HG03575 (cell line): Measurements from ENCODE around the gene DMBT1.

Source experiments
- ATAC-seq: cut with Tn5 transposase; IDR thresholded peaks from one replicate; pipeline ENCODE4 v1.9.1; 2021; ENCODE audit not compliant: unreplicated experiment, insufficient number of reproducible peaks, low FRiP score; ENCODE audit errors: extremely low read depth

The DMBT1 gene

DNA sequence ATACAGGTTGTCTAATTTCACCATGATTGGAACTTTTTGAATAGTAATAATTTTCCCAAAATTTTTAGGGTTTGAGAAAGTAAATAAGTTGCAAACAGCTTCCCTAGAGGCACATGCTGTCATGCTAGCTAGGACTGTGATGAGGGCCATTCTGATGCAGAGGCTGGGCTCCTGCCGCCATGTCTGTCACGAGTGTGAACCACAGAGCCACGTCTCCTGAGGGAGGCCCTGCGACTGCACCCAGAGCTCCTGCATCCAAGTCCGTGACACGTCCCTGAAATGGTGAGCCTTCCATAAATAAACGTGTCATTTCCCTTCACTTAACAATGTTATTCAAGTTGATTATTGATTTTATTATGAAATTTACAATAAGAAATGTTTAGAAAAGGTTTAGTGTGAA, 99.1 kb downstream of the DMBT1 start:
- no peak for ATAC-seq

DNA sequence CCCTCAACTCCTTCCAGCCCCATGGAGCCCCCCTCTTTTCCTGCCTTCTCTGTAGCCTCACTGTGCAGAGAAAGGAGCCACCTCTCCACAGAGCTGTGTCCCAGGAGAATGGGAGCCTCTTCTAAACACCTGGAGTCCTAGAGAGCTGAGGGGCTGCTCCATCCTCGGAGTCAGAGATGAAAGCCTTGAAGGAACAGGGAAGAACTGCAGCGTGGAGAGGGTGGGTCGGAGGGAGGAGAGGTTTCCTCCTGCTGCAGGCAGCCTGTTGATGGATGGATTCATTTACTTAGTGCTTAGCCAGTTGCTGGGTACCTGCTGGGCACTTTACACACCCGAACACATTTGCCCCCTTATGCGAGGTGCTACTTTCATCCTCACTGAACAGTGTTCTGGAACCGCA, 100.1 kb downstream of the DMBT1 start:
- no peak for ATAC-seq

DNA sequence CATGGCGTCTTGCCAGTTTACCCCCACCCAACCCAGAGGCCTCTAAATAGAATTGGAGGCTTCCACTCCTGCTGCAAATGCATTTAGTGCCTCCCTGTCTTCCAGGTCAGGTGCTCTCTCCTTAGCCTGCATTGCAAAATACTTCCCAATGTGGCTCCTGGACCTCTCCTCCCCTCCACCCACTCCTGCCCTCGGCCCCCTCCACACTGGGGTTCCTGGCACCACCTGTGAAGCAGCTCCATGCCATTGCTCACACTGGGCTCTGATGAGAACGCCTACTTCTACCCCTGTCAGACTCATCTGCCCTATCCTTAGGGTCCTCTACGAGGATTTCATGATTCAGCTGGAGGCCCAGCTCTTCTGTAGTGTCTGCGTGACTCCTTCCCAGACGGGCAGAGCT, 101.7 kb downstream of the DMBT1 start:
- no peak for ATAC-seq

DNA sequence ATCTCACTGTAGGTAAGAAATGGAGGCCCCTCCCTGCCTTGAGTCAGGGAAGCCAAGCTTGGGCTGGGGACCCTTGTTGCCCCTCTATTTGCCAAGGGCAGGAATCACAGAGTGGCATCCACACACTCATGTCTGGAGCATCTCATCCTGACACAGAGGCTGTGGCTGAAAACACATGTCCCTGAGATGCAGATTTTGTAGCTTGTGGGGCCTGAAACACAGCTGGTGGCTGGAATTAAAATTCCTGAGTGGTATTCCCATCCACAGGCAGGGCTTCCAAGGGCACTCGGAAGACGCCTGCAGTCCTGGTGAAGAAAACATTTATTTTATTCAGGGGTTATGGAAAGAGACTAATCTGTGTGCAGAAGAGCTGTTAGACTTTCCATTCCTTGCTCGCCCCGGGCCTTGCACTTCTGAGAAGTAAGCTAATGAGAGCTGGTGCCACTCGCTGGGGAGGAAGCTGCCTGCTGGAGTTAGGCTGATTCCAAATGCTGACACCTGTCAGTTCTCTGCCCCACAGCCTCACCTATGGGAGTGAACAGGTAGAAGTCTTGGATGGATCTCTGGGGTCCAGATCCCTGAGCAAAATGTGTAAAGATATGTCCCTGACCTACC, 103.1 kb downstream of the DMBT1 start:
- ATAC-seq, result no peak

DNA sequence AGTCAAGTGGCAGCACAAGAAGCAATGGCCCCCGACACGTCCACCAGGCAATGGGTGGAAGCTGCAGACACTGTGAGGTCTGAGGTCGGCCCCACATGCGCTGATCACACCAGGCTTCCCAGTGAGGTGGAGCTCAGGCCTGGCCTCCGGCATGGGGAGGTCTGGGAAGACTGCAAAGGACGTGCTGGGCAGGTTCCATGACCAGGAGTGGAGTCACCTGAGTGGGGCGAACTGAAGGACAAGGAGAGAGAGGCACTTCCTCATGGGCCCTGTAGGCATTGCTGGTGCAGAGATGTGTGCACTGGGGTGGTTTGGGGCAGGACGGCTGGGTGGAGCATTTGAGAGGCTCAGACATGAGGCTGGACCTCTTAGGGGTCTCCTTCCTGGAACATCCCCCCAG, 103.9 kb downstream of the DMBT1 start:
- ATAC-seq, result no peak

DNA sequence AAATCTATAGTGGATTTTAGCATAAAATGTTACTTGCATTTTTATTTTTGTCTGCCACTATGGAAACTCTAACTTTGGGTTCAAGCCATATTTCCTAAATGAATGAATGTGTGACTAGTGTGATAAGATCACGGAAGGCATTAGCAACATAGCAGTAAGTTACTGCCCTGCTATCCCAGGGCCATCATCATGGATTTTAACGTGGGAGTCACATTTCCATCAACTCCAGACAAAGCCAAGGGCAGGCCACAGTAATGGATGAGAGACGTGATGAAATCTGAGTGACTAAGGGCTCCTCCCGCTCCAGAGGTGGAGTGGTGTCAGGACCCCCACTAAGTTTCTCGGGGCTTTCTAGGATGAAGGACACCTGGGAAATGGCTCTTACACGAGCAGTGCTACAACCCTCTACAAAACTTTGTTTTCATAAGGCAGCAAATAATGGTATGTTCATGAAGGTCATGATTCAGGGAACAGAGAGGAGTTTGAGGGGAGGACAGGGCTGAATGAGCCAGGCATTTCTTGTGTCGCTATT, 104.8 kb downstream of the DMBT1 start:
- ATAC-seq, result no peak

DNA sequence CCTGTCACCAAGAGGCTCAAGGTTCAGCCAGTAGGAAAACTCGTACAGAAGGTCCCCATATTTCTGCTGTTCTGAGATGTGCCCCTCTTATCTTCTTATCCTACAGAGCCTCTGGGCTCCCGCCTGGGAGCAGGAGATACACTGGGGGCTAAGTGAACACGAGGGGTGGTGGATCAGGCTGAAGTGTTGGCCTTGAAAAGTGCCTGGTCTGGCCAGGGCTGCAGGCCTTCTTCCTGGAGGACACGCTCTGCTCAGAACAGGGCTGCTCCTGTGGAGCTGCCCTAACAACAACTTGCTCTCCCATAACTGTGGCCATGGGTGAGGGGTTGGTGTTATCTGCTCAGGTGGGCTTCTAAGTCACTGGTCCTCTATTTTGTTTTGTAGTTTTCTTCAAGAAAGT, 105.4 kb downstream of the DMBT1 start:
- ATAC-seq, result no peak

DNA sequence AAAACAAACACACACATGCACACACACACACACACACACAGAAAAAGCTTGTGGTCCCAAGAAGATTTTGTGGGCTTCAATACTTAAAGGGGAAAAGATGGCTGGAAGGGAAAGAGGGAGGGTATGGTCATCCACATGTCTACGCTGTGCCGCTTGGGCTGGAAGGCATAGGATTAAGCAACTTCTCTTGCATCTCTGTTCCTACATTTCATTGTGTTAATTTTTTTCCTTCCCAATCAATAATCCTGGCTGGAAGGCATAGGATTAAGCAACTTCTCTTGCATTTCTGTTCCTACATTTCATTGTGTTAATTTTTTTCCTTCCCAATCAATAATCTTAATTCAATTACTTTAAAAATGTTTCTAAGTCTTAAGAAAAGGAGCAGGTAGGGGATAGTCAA, 108.5 kb downstream of the DMBT1 start:
- no peak for ATAC-seq

DNA sequence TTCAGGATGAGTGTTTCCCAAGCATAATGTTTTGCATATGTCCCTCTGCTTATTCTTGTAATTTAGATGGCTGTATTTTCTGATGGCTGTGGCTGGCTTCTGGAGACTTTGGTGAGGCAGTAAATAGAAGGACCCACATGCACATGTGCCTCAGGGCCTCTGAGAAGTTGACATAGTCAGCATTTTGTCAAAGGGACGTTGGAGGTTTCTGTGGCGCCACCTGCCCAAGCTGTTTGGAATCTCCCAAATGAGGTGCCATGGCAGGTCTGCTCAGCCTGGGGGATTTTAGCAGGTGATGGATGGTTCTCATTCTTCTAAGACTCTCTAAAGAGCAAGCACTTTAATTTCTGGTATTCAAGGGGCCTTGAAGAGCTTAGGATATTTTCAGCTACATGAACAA, 109.3 kb downstream of the DMBT1 start:
- ATAC-seq, result no peak

DNA sequence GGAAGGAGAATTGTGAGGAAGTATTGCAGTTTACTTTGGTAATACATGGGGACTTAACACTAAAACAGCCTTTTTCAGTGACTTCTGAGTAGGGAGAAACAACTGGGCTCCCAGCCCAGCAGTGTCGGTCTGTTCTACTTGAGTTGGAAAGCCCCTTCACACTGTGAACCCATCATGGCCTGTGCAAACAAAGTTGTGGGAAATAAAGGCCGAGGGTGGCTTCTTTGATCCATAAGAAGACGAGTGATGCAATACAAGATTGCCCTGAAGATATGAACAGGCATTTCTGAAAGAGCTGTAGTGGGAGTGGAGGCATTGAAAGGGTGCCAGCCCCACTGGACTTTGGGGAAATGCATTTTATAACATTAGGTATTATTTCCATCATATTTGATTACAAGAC, 110.8 kb downstream of the DMBT1 start:
- no peak for ATAC-seq

DNA sequence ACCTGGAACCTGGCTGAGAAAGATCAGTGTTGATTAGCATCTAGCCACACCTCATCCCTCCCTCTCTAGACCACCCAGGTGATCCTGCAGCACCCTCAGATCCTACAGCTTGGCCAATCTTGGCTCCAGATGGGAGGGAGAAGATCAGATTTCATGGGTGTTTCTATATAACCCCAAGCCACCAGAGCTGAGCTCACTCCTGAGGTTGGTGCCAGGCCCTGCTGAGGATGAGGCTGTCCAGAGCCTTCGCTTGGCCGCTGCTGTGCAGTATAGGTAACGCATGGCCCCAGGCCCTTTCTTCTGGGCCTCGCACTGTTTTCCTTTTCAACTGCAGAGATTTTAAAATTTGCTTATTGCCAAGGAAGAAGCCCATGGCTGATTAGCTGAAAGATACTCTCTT, 112.1 kb downstream of the DMBT1 start:
- no peak for ATAC-seq

DNA sequence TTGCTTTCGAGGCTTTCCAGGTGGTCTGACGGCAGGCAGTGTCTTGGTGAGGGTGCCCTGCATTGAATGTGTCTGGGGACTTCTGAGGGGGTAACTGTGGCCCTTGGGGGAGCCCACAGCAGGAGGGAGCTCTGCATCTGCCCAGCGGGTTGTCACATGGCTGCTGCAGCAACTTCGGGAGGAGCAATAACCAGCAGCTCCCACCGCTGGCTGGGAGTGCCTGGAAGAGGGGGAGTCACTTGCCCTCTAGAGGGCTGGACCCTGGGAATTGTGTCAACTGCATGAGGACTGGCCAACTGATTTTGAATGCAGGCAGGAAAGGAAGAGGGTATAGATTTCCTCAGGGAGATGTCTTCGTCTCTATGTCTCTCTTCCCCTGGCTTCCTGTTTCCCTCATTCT, 112.7 kb downstream of the DMBT1 start:
- no peak for ATAC-seq

DNA sequence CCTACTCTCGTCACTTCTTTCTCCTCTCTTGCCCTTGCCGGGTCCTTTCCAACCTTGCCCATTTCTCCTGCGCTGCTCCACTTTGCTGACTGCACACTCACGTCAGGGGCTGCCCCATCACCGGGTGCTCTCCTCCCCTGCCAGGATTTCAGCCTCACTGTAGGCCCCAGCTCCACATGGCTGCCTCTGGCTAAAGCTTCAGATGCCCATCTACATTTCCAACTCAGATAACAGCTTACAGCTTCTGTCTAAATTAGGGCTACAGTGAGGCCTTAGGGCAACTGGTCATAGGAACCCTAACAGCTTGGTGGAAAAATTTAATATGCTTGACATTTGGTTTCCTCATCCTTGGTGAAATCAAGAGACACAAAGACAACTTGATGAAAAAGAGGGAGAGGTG, 113.2 kb downstream of the DMBT1 start:
- ATAC-seq, result no peak

DNA sequence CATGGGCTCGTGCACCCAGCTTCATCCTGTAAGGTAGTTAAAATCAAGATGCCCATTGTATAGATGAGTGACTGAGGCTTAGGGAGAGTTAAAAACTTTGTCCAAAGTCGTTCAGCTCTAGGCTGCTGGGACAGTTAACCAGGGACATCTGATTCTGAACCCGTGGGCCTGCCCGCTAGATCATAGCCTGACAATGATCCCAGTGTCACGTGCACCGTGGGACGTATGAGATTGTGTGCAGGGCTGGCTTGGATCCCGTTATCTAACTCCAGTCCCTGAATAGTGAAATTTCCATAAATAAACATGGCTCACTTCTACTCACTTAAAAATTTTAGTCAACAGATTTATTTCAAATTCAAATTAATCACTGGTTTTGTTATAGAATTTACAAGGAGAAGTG, 114.2 kb downstream of the DMBT1 start:
- ATAC-seq, result no peak

DNA sequence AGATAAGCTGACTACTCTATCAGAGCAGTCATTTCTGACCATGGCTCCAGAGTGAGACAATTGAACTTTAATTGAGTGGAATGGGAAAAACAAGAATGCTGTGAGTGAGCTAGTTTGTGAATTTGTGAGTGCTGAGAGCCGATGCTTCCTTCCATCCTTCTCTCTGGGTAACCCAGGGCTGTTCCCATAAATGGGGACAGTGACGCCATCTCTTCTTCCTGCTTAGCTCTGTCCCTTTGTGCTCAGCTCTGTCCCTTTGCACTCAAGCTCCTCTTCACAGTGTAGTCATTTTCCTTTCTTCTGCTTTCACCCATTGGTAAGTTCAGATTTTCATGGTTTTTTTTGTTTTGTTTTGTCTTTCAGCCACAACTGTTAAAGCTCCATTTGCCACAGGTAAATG, 114.7 kb downstream of the DMBT1 start:
- no peak for ATAC-seq

DNA sequence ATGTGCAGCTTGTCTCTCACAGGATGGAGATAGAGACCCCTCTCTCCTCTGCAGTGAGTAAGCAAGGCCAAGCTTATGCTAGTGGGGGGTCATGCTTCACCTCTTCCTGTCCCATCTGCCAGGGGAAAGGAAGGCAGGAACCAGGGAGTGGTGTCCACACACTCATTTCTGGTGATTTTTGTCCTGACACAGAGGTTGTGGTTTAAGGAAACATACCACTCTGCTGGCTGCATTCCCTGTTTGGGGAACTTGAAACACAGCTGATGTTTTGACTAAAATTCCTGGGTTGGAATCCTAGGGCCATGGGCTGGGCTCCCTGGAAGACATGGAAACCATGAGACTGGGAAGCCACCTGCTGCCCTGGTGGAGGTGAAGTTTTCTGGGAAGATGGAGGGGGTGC, 117.7 kb downstream of the DMBT1 start:
- no peak for ATAC-seq

DNA sequence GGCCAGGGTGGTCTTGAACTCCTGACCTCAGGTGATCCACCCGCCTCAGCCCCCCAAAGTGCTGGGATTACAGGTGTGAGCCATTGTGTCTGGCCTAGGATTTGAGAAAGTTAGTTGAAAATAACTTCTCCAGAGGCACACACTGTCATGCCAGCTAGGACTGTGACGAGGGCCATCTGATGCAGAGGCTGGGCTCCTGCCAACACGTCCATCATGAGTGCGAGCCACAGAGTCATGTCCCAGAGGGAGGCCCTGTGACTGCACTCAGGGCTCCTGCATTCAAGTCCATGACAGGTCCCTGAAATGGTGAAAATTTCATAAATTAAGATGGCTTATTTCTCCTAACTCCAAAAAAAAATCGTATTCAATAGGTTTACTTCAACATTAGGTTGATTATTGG, 122.0 kb downstream of the DMBT1 start:
- ATAC-seq, result no peak

DNA sequence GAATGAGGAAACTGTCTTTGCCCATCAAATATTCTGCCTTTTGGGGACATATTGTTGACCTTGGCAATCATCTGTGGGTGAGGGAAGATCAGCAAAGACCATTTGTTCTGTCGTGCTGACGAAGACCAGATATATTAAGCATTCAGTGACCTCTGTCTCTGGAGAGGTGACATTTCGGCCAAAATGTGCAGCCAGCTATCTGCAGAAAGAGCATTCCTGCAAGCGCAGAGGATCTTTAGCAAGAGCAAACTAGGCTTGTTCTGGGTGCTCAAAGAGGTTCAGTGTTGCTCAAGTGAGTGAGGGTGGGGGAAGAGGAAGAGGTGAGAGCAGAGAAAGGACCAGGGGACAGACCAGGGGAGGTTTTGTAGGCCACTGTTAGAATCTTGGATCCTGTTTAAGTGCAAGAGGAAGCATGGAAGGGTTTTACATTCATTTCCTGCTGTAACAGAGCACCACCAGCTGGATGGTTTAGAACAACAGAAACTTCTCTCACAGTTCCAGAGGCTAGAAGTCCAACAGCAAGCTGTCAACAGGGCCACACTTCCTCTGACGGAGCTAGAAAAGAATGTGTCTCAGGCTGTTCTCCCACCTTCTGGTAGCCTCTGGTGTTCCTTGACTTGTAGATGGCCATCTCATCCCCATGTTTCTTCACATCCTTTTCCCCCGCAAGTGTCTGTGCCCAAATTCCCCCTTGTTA, 127.9 kb downstream of the DMBT1 start:
- ATAC-seq, result no peak

DNA sequence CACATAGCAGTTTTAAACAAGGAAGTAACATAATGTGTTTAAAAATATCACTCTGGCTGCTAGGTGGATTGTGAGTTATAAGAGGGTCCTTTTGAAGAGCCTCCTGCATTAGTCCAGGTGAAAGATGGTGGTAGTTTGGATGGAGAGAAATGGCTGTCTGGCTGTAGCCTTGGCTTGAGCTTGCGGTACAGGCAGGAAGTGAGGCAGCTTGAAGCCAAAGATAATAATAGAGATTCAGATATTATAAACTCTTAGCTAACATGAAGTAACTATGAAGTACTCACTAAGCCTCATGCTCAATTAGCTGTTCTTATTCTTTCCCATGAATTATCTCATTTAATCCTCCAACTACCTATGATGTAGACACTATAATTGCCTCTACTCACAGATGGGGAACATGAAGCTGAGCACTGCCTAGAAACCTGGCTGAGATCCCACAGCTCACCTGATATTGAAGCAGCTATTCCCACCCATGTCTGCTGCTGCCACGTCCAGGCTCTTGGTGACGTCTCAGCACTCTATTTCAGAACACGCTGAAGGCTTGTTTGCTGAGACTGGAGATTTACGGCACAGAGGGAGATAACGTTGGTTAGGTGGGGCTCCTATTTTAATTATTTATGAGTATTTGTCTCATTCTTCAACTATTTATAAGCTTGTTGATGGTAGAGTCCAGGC, 128.7 kb downstream of the DMBT1 start:
- no peak for ATAC-seq

DNA sequence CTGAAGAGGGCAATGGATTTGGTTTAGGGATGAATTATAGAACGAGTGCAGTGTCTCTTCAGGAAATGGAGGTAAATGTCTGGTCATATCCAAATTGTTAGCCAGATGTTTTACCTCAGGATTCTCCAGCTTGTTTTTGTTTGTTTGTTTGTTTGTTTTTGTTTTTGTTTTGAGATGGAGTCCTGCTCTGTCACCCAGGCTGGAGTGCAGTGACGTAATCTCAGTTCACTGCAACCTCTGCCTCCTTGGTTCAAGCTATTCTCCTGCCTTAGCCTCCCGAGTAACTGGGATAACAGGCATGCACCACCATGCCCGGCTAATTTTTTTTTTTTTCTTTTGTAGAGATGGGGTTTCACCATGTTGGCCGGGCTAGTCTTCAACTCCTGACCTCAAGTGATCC, 132.2 kb downstream of the DMBT1 start:
- no peak for ATAC-seq
